CD4-positive, CD25-positive, alpha-beta regulatory T cell (primary cell): Measurements from ENCODE around the gene BCAN. TPM values are rescaled to one million over a fixed set of nuclear protein-coding genes. Genes with fewer than 3 reads are reported as not detected.
"Not testable (repeated sequence)": the region's sequence is repeated elsewhere in the genome, so short reads cannot be mapped to it uniquely, and the experiment has no call there.

ENCODE experiments used
- ATAC-seq, 2 donors: fragments of 150-1000 bp; cut with Tn5 transposase; one replicate each; pipeline ENCODE4 v1.10.0; 2021; ENCODE audit warnings: low read depth in 2 of 2, moderate number of reproducible peaks in 2 of 2, moderate library complexity in 1 of 2
- DNase-seq, 3 donors: peaks; one replicate each; pipeline versions ENCODE4 v3.0.0 to v3.0.0-alpha.2; 2012 to 2022; ENCODE audit warnings: mixed read lengths in 1 of 3
- H3K27ac ChIP-seq: one replicate; pipeline ENCODE4 v1.7.0; 2013; ENCODE audit warnings: mild to moderate bottlenecking, low read length; ENCODE audit not compliant: insufficient read depth, poor library complexity, severe bottlenecking
- H3K27me3 ChIP-seq: one replicate; pipeline ENCODE4 v1.7.0; 2013; ENCODE audit warnings: low read length; ENCODE audit not compliant: control insufficient read depth, insufficient read depth
- H3K36me3 ChIP-seq: one replicate; pipeline ENCODE4 v1.7.0; 2013; ENCODE audit warnings: mild to moderate bottlenecking, low read length, moderate library complexity; ENCODE audit not compliant: control insufficient read depth, insufficient read depth
- H3K4me1 ChIP-seq: 2 replicates; pipeline ENCODE4 v1.7.0; 2013; ENCODE audit warnings: mild to moderate bottlenecking, low read length; ENCODE audit not compliant: insufficient read depth, control insufficient read depth, poor library complexity, severe bottlenecking
- H3K4me3 ChIP-seq: one replicate; pipeline ENCODE4 v1.7.0; 2013; ENCODE audit warnings: low read depth, mild to moderate bottlenecking, low read length, moderate library complexity
- H3K9me3 ChIP-seq, 2 experiments: 1 replicate in 1 of 2; 2 replicates in 1 of 2; pipeline ENCODE4 v1.7.0; 2013; ENCODE audit warnings: low read length in 2 of 2, mild to moderate bottlenecking in 1 of 2, moderate library complexity in 1 of 2; ENCODE audit not compliant: control insufficient read depth in 2 of 2
- H3K27ac Mint-ChIP-seq, 3 donors: one replicate each; pipeline ENCODE4 v1.8.0; 2020 to 2022; ENCODE audit warnings: mild to moderate bottlenecking in 3 of 3, mixed read lengths in 3 of 3, moderate library complexity in 2 of 3
- H3K27me3 Mint-ChIP-seq: one replicate; pipeline ENCODE4 v1.8.0; 2022; ENCODE audit warnings: mild to moderate bottlenecking, mixed read lengths
- H3K36me3 Mint-ChIP-seq: one replicate; pipeline ENCODE4 v1.8.0; 2020; ENCODE audit warnings: mixed read lengths
- H3K4me1 Mint-ChIP-seq, 4 donors: one replicate each; pipeline ENCODE4 v1.8.0; 2020 to 2022; ENCODE audit warnings: mixed read lengths in 4 of 4, mild to moderate bottlenecking in 1 of 4
- H3K4me3 Mint-ChIP-seq, 4 donors: one replicate each; pipeline ENCODE4 v1.8.0; 2020 to 2022; ENCODE audit warnings: mild to moderate bottlenecking in 4 of 4, mixed read lengths in 4 of 4, moderate library complexity in 3 of 4
- H3K9me3 Mint-ChIP-seq, 7 donors: one replicate each; pipeline ENCODE4 v1.8.0; 2020 to 2022; ENCODE audit warnings: mixed read lengths in 7 of 7, mild to moderate bottlenecking in 3 of 7, moderate library complexity in 2 of 7
- polyA plus RNA-seq, 4 donors: library from polyadenylated mRNA; unstranded; fragments of 300-500 nt; fragmentation: Illumina TruSeq; gene quantifications; one replicate each; pipeline ENCODE4 v1.2.3, GENCODE V29; 2021
- total RNA-seq: library from RNA; stranded (reverse); gene quantifications from one replicate; pipeline ENCODE4 v1.2.3, GENCODE V29; 2022

The BCAN gene
- total and polyA plus RNA-seq, 5 donors from 2014 or later = not detected

GRCh38 chr1:156602557-156602993 is 39.3 kb upstream of the BCAN start:
- H3K27me3 Mint-ChIP-seq = peaks cover 7% of the 10 kb centered on the region
- Histone ChIP-seq H3K9me3 (no peaks in the 10 kb centered on the region), H3K4me3 (peak overlapping the region; percentile 19), H3K27me3 (no peaks in the 10 kb centered on the region), H3K27ac (no peak overlapping the region), H3K4me1 (peaks cover 28% of the 10 kb centered on the region), H3K36me3 (peaks cover 13% of the 10 kb centered on the region)
- peak overlapping the region; percentile 50 to 99 (median 85) for H3K4me3 Mint-ChIP-seq
- peak in 1 of 3 donors; percentile 46 for DNase-seq
- H3K4me1 Mint-ChIP-seq = peaks cover 4 to 41% (median 25%) of the 10 kb centered on the region in 4 donors
- H3K27ac Mint-ChIP-seq = peak overlapping the region in 2 of 3 donors; percentile 51 to 93
- H3K9me3 Mint-ChIP-seq = no peaks in the 10 kb centered on the region
- no peak for ATAC-seq
- peaks cover 5% of the 10 kb centered on the region for H3K36me3 Mint-ChIP-seq

GRCh38 chr1:156607344-156607743 is 34.6 kb upstream of the BCAN start:
- DNase-seq, H3K36me3 ChIP-seq, H3K9me3 ChIP-seq, H3K27ac Mint-ChIP-seq, H3K36me3 Mint-ChIP-seq, ATAC-seq, H3K4me3 Mint-ChIP-seq, H3K27me3 ChIP-seq, H3K4me1 ChIP-seq, H3K27ac ChIP-seq, H3K9me3 Mint-ChIP-seq, H3K4me3 ChIP-seq: not testable (repeated sequence)
- H3K27me3 Mint-ChIP-seq = peaks cover 39% of the 10 kb centered on the region
- H3K4me1 Mint-ChIP-seq = peaks cover 6 to 15% (median 13%) of the 10 kb centered on the region in 4 donors

- Histone ChIP-seq H3K9me3 (no peaks in the 10 kb centered on the region), H3K4me3 (no peak overlapping the region), H3K27ac (no peak overlapping the region), H3K27me3 (no peaks in the 10 kb centered on the region), H3K36me3 (no peaks in the 10 kb centered on the region), H3K4me1 (peaks cover under 1% of the 10 kb centered on the region)
- peak; percentile 53 to 86 (median 77) for DNase-seq
- peaks cover 44% of the 10 kb centered on the region for H3K27me3 Mint-ChIP-seq
- H3K27ac Mint-ChIP-seq = no peak overlapping the region
- H3K36me3 Mint-ChIP-seq = no peaks in the 10 kb centered on the region
- H3K4me1 Mint-ChIP-seq = peaks cover 2 to 9% (median 9%) of the 10 kb centered on the region in 4 donors
- peak overlapping the region in 1 of 4 donors; percentile 13 for H3K4me3 Mint-ChIP-seq
- peak; percentile 93 to 94 for ATAC-seq
- no peaks in the 10 kb centered on the region for H3K9me3 Mint-ChIP-seq
Observed at GRCh38 chr1:156608036-156608674, 33.8 kb upstream of the BCAN start.

GRCh38 chr1:156608981-156609380 is 32.9 kb upstream of the BCAN start:
- H3K27ac Mint-ChIP-seq = no peak overlapping the region

GRCh38 chr1:156610072-156610471 is 31.8 kb upstream of the BCAN start:
- H3K27ac Mint-ChIP-seq, H3K9me3 Mint-ChIP-seq, H3K36me3 Mint-ChIP-seq, H3K4me3 ChIP-seq, ATAC-seq, H3K27ac ChIP-seq, H3K9me3 ChIP-seq, H3K27me3 ChIP-seq, H3K4me1 Mint-ChIP-seq, H3K4me1 ChIP-seq, H3K4me3 Mint-ChIP-seq, DNase-seq, H3K36me3 ChIP-seq: not testable (repeated sequence)
- H3K27me3 Mint-ChIP-seq = peaks cover 61% of the 10 kb centered on the region

More at GRCh38 chr1:156608981-156609380, 32.9 kb upstream of the BCAN start:
- no peak overlapping the region for H3K27ac ChIP-seq
- no peaks in the 10 kb centered on the region for H3K4me1 ChIP-seq
- H3K27me3 Mint-ChIP-seq = peaks cover 50% of the 10 kb centered on the region
- peak; percentile 38 to 72 (median 59) for DNase-seq
- H3K36me3 Mint-ChIP-seq = no peaks in the 10 kb centered on the region
- H3K9me3 ChIP-seq = no peaks in the 10 kb centered on the region
- no peak overlapping the region for H3K4me3 Mint-ChIP-seq
- peak; percentile 70 to 77 for ATAC-seq
- peaks cover 2 to 9% (median 9%) of the 10 kb centered on the region in 4 donors for H3K4me1 Mint-ChIP-seq
- H3K27me3 ChIP-seq = no peaks in the 10 kb centered on the region
- no peak overlapping the region for H3K4me3 ChIP-seq
- no peaks in the 10 kb centered on the region for H3K36me3 ChIP-seq
- H3K9me3 Mint-ChIP-seq = no peaks in the 10 kb centered on the region

GRCh38 chr1:156612666-156613065 is 29.3 kb upstream of the BCAN start:
- ATAC-seq = no peak
- H3K9me3 ChIP-seq = no peaks in the 10 kb centered on the region
- no peak overlapping the region for H3K4me3 ChIP-seq
- no peak overlapping the region for H3K27ac ChIP-seq
- Mint-ChIP-seq H3K4me1 (peaks cover 2 to 9% (median 9%) of the 10 kb centered on the region in 4 donors), H3K4me3 (no peak overlapping the region), H3K27ac (no peak overlapping the region), H3K9me3 (peaks cover 0 to 1% (median 0%) of the 10 kb centered on the region in 7 donors), H3K36me3 (no peaks in the 10 kb centered on the region), H3K27me3 (peaks cover 71% of the 10 kb centered on the region)
- no peak for DNase-seq
- peaks cover 7% of the 10 kb centered on the region for H3K27me3 ChIP-seq
- H3K4me1 ChIP-seq = no peaks in the 10 kb centered on the region
- H3K36me3 ChIP-seq = no peaks in the 10 kb centered on the region

- Mint-ChIP-seq H3K27ac (no peak overlapping the region), H3K9me3 (peaks cover 0 to 1% (median 0%) of the 10 kb centered on the region in 7 donors), H3K27me3 (peaks cover 75% of the 10 kb centered on the region), H3K4me3 (no peak overlapping the region), H3K4me1 (peaks cover 0 to 6% (median 0%) of the 10 kb centered on the region in 4 donors), H3K36me3 (no peaks in the 10 kb centered on the region)
- Histone ChIP-seq H3K36me3 (no peaks in the 10 kb centered on the region), H3K27ac (no peak overlapping the region), H3K9me3 (no peaks in the 10 kb centered on the region), H3K4me1 (no peaks in the 10 kb centered on the region), H3K27me3 (peaks cover 18% of the 10 kb centered on the region), H3K4me3 (no peak overlapping the region)
- ATAC-seq (no peak), DNase-seq (no peak)
Observed at GRCh38 chr1:156615946-156616345, 26.0 kb upstream of the BCAN start.

GRCh38 chr1:156616463-156616862 is 25.5 kb upstream of the BCAN start:
- no peaks in the 10 kb centered on the region for H3K9me3 ChIP-seq
- no peak overlapping the region for H3K27ac ChIP-seq
- H3K4me1 ChIP-seq = no peaks in the 10 kb centered on the region
- peaks cover 18% of the 10 kb centered on the region for H3K27me3 ChIP-seq
- H3K36me3 ChIP-seq = no peaks in the 10 kb centered on the region
- Mint-ChIP-seq H3K4me1 (peaks cover 0 to 6% (median 0%) of the 10 kb centered on the region in 4 donors), H3K36me3 (no peaks in the 10 kb centered on the region), H3K27me3 (peaks cover 75% of the 10 kb centered on the region), H3K9me3 (peaks cover 0 to 1% (median 0%) of the 10 kb centered on the region in 7 donors), H3K27ac (no peak overlapping the region), H3K4me3 (no peak overlapping the region)
- H3K4me3 ChIP-seq = no peak overlapping the region
- no peak for ATAC-seq
- DNase-seq = no peak
